Astrocyte (in vitro differentiated cells and primary cell): ENCODE data around the gene CMTM1.

Source experiments
- CTCF ChIP-seq: IDR thresholded peaks from 2 replicates; pipeline ENCODE4 v1.5.1; 2011; ENCODE audit warnings: low read depth, mild to moderate bottlenecking, inconsistent platforms, low read length, moderate library complexity; ENCODE audit not compliant: insufficient read depth
- EZH2 ChIP-seq: IDR thresholded peaks from 2 replicates; pipeline ENCODE4 v1.6.1; 2012; ENCODE audit warnings: mild to moderate bottlenecking, low read length, inconsistent platforms; ENCODE audit not compliant: insufficient read depth

DNA sequence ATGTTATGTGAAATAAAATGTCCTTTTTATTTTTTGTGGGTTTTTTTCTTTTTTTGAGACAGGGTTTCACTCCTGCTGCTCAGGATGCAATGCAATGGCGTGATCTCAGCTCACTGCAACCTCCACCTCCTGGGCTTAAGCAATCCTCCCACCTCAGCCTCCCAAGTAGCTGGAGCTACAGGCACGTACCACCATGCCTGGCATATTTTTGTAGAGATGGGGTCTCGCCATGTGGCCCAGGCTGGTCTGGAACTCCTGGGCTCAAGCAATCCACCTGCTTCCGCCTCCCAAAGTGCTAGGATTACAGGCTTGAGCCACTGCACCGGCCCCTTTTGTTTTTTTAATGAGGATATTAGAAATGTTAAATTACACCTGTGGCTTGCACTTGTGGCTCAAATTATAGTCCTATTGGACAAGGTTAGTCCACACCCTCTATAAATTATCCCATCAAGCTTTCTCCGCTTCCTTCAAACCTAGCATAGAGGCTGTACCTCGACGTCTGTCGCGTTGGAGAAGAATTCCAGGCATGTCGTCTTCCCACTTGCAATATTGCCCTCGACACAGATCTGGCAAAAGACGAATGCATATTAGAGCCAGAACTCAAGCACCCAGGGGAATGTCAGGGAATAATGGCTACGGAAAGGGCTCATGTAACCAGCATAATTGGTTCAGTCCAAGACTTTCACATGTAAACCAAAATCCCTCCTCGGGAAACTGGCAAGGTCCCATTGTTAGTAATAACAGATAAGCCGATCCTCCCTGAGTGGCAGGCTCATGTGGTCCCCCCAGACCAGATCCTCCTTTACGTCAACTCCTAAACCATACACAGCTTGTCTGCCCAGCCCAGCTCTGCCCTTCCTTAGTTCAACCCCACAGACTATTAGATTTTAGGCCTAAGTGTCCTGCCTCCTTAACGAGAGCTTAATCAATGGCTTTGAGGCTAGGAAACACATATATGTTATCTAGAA lies 24.6 kb upstream of the CMTM1 start:
- TF ChIP-seq CTCF (no peak), EZH2 (no peak)
